ENCODE data around the gene TBC1D3E.
"Not testable (repeated sequence)": the region's sequence is repeated elsewhere in the genome, so short reads cannot be mapped to it uniquely, and the experiment has no call there.

TBC1D3E gene

GRCh38 chr17:38127651-38128050 lies at the start of gene TBC1D3E:
Gene TBC1D3E, plus strand, starts transcription at chr17:38127951. Its CDS starts 1,545 bp downstream, at chr17:38129496.
- not testable (repeated sequence) for DNase-seq

GRCh38 chr17:38087344-38087743 lies 40.4 kb upstream of the TBC1D3E start:
- not testable (repeated sequence) for DNase-seq

- not testable (repeated sequence) for DNase-seq
These were observed 39.6 kb upstream of the TBC1D3E start for GRCh38 chr17:38088120-38088519.

- DNase-seq = not testable (repeated sequence)
These were observed 33.6 kb upstream of the TBC1D3E start for GRCh38 chr17:38094059-38094694.

- DNase-seq = not testable (repeated sequence)
These were observed 28.5 kb upstream of the TBC1D3E start for GRCh38 chr17:38099262-38099661.

GRCh38 chr17:38119829-38120228 lies 7.9 kb upstream of the TBC1D3E start:
- not testable (repeated sequence) for DNase-seq

- not testable (repeated sequence) for DNase-seq
These were observed 7.1 kb downstream of the TBC1D3E start for GRCh38 chr17:38134860-38135259.
